HL-60 (cell line): Measurements from ENCODE around the gene SEMA4A.

Source experiments
- GABPA ChIP-seq: IDR thresholded peaks from 2 replicates; pipeline ENCODE4 v1.6.1; 2012; ENCODE audit warnings: low read depth
- POLR2AphosphoS5 ChIP-seq: IDR thresholded peaks from 2 replicates; pipeline ENCODE4 v1.6.1; 2012; ENCODE audit warnings: low read depth
- SPI1 ChIP-seq: IDR thresholded peaks from 2 replicates; pipeline ENCODE4 v1.6.1; 2012; ENCODE audit warnings: low read depth, mild to moderate bottlenecking, borderline replicate concordance
- TF ChIP-seq, protein P1 (sequence below): IDR thresholded peaks from 2 replicates; pipeline ENCODE4 v1.6.1; 2012; ENCODE audit warnings: low read depth; ENCODE audit not compliant: insufficient replicate concordance
- TF ChIP-seq, protein P2 (sequence below): IDR thresholded peaks from one replicate; pipeline ENCODE4 v1.5.1; 2011; ENCODE audit warnings: low read length, control low read depth, inconsistent platforms; ENCODE audit not compliant: insufficient read depth

DNA sequence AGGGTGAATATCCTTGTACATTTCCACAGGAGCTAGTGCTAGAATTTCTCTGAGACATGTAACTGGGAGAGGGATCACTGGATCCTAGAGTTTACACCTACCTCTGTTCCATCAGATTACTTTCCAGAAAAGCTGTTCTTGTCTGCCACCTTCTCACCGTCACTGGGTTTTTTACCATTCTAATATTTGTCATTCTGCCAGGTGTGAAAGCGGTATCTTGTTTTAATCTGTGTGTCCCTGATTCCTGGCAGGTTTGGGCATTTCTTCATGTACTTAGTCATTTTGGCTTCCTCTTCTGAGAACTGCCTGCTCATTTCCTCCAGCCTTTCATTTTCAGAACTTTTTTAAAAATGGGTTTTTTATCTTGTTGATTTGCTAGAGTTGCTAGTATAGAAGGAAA lies 64.5 kb downstream of the SEMA4A start:
- TF ChIP-seq, protein P1, sequence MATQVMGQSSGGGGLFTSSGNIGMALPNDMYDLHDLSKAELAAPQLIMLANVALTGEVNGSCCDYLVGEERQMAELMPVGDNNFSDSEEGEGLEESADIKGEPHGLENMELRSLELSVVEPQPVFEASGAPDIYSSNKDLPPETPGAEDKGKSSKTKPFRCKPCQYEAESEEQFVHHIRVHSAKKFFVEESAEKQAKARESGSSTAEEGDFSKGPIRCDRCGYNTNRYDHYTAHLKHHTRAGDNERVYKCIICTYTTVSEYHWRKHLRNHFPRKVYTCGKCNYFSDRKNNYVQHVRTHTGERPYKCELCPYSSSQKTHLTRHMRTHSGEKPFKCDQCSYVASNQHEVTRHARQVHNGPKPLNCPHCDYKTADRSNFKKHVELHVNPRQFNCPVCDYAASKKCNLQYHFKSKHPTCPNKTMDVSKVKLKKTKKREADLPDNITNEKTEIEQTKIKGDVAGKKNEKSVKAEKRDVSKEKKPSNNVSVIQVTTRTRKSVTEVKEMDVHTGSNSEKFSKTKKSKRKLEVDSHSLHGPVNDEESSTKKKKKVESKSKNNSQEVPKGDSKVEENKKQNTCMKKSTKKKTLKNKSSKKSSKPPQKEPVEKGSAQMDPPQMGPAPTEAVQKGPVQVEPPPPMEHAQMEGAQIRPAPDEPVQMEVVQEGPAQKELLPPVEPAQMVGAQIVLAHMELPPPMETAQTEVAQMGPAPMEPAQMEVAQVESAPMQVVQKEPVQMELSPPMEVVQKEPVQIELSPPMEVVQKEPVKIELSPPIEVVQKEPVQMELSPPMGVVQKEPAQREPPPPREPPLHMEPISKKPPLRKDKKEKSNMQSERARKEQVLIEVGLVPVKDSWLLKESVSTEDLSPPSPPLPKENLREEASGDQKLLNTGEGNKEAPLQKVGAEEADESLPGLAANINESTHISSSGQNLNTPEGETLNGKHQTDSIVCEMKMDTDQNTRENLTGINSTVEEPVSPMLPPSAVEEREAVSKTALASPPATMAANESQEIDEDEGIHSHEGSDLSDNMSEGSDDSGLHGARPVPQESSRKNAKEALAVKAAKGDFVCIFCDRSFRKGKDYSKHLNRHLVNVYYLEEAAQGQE = no peak
- TF ChIP-seq, protein P2, sequence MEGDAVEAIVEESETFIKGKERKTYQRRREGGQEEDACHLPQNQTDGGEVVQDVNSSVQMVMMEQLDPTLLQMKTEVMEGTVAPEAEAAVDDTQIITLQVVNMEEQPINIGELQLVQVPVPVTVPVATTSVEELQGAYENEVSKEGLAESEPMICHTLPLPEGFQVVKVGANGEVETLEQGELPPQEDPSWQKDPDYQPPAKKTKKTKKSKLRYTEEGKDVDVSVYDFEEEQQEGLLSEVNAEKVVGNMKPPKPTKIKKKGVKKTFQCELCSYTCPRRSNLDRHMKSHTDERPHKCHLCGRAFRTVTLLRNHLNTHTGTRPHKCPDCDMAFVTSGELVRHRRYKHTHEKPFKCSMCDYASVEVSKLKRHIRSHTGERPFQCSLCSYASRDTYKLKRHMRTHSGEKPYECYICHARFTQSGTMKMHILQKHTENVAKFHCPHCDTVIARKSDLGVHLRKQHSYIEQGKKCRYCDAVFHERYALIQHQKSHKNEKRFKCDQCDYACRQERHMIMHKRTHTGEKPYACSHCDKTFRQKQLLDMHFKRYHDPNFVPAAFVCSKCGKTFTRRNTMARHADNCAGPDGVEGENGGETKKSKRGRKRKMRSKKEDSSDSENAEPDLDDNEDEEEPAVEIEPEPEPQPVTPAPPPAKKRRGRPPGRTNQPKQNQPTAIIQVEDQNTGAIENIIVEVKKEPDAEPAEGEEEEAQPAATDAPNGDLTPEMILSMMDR = no peak
- no peak for TF ChIP-seq GABPA
- no peak for TF ChIP-seq POLR2AphosphoS5
- peak; percentile 30; the same call in 1 of the 2 replicates for TF ChIP-seq SPI1
